Stimulated activated CD8-positive, alpha-beta memory T cell treated with anti-CD3 and anti-CD28 coated beads, Interleukin-4, amount 100 ng/mL, for 48 hours (primary cell): Measurements from ENCODE around the gene SGSH.

ENCODE experiments used
- DNase-seq: peaks from one replicate; pipeline ENCODE4 v3.0.0-alpha.2; 2020

Gene SGSH

GRCh38 chr17:80182118-80182844, 37.9 kb downstream of the SGSH start:
- DNase-seq, result no peak

DNA sequence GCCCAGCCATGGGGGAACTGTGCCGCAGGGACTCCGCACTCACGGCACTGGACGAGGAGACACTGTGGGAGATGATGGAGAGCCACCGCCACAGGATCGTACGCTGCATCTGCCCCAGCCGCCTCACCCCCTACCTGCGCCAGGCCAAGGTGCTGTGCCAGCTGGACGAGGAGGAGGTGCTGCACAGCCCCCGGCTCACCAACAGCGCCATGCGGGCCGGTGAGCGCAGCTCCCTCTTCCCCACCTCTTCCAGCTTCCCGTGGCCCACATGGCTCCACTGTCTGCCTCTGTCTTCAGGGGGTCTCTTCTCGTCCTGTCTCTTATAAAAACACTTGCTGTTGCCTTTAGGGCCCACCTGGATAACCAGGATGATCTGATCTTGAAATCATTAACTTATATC, 38.7 kb downstream of the SGSH start:
- DNase-seq, result no peak

GRCh38 chr17:80180192-80180591, 39.9 kb downstream of the SGSH start:
- no peak for DNase-seq

DNA sequence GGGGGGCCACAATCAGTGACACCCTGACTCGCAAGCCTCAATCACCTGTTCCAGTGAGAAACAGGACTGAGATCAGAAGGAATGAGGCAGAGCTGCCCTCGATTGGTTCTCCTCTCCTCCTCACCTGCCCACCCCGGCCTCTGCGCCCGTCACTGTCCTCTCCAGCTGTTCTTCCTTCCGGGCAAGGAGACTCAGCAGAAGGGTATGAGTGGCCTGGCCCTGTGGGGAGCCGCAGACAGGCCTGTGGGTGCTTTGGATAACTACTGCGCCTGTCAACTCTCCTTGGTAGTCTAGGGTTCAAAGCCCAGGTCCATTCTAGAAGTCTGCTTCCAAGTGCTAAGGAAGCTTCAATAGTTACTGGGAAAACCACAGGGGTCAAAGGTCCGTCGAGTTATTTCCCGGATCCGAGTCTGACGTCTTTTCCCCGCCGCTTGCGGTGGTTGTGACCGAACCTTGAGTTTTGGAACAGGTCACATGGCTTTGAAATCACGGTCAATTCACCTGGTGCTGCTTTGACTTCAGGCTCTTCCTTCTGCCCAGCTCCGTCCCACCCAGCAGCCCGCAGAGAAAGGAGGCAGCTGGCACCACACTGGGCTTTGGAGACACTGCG, 42.0 kb downstream of the SGSH start:
- no peak for DNase-seq

GRCh38 chr17:80176757-80177156, 43.4 kb downstream of the SGSH start:
- DNase-seq, result no peak

DNA sequence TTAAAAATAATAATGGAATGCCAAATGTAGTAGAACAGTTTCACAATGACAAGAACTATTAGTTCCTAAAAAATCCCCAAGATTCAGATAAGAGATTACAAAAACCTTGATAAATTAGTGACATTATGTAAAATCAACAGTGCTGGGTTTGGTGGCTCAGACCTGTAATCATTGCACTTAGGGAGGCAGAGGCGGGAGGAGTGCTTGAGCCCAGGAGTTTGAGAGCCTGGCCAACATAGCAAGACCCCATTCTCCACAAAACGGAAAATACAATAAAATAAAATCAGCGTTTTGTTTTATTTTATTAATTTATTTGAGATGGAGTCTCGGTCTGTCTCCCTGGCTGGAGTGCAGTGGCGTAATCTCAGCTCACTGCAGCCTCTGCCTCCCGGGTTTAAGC, 46.2 kb downstream of the SGSH start:
- no peak for DNase-seq

- DNase-seq, result no peak
Observed at GRCh38 chr17:80173126-80173525, 47.0 kb downstream of the SGSH start.

DNA sequence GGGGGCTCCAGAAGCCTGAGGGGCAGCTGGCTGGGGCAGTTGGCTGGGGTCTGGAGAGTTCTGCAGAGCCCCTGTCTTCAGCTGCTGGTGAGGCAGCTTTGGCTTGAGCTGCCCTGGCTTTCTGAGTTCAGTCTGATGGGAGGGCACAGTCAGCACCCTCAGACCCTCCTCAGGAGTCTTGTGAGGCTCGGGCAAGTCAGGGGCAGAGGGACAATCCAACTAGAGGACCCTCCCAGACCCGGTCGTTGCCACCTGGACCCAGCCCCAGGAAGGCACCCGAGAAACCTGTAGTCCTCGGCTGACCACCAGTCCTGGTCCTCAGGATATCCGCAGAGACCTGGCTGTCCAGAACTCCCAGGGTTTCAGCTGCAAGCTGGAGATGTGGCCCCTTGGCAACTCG, 48.5 kb downstream of the SGSH start:
- DNase-seq, result no peak

DNA sequence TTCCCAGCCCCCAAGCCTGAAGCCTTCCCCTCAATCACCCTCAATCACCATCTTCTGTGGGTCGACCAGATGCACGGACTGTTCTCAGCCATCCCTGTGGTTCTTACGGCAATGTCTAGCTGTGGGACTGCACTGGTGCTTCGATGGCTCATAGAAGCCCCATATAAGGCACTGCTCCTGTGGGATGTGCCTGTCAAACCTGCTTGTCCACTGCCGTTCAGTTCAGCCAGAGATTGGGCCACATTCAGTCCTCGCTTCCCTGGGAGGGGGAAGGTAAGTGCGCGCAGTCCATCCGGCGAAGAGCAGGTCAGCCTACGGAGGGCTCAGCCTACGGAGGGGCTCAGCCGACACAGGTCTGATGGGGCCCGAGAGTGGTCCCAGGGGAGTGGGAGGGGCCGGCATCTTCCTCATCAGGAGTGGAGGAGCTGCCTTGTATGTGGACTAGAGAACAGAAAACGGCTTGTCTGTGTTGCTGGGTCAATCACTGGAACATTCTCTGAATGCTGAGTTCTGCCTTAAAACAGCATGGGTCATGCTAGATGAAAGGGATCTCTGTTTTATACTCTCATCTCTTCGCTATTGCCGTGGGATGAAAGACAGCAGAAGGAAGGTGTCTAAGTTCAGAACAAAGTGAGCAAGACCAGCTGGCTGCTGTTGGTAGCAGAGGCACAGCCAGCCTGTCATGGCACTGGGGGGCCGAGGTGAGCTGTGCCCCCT, 50.2 kb downstream of the SGSH start, which contains the start of gene CARD14:
Gene CARD14, plus strand, starts transcription at position 247 of the 717 bp plus-strand sequence. CDS start 11,409 bp downstream, outside the sequence.
- no peak for DNase-seq

DNA sequence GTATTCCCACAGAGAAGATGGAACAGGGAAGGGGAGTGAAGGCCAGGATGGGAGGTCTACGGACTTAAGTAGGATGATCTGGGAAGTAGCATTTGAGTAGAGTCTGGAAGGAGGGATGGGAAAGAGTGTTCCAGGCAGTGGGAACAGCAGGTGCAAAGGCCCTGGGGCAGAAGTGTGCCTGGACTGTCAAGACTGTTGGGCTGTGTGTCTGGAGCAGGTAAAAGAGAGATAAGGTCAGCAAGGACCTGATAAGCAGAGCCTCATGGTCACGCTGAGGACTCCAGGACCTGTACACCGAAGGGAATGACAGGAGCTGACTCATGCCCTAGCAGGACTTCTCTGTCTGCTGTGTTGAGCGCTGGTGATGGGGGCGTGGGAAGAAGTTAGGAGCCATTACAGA, 51.0 kb downstream of the SGSH start:
- no peak for DNase-seq

- no peak for DNase-seq
Observed at GRCh38 chr17:80168371-80168770, 51.8 kb downstream of the SGSH start.

GRCh38 chr17:80166446-80166845, 53.7 kb downstream of the SGSH start:
- DNase-seq, result no peak

GRCh38 chr17:80164185-80164584, 55.9 kb downstream of the SGSH start:
- no peak for DNase-seq

DNA sequence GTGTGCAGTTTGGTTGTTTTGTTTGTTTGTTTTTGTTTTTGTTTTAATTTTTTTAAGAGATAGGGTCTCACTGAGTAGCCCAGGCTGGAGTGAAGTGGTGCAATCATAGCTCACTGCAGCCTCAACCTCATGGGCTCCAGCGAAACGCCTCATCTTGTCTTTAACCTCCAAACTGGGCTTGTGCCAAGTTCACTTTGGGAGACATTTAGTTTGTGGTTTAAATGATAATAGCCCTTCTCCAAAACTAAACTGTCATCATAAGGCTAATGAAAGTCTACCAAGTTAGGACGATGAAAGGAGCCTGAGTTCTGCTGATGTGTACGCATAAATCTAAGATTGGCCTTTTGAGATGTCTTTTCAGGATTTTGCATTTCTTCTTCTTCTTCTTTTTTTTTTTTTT, 56.8 kb downstream of the SGSH start:
- no peak for DNase-seq

- no peak for DNase-seq
Observed at GRCh38 chr17:80160536-80160935, 59.6 kb downstream of the SGSH start.
